NCI-H1105 treated with DMSO at 0.1 percent for 48 hours (cell line): Measurements from ENCODE around the gene METAP1D.
A peak's percentile ranks its signal among the peaks of the same experiment; 100 is the strongest.
"Not testable (repeated sequence)": the region's sequence is repeated elsewhere in the genome, so short reads cannot be mapped to it uniquely, and the experiment has no call there.

Source experiments
- DNase-seq: peaks from one replicate; lab custom pipeline; 2025; lab: John Stamatoyannopoulos, UW

Gene METAP1D

DNA sequence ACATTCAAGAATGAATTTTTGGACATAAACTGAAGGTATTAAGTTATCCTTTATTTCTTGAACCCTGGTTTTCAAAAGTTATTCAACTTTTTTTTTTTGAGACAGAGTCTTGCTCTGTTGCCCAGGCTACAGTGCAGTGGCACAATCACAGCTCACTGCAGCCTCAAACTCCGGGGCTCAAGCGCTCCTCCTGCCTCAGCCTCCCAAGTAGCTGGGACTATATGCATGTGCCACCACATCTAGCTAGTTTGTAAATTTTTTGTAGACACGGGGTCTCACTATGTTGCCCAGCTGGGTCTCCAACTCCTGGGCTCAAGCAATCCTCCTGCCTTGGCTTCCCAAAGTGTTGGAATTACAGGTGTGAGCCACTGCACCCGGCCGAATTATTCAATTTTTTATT is 2.7 kb upstream of the METAP1D start:
- not testable (repeated sequence) for DNase-seq

DNA sequence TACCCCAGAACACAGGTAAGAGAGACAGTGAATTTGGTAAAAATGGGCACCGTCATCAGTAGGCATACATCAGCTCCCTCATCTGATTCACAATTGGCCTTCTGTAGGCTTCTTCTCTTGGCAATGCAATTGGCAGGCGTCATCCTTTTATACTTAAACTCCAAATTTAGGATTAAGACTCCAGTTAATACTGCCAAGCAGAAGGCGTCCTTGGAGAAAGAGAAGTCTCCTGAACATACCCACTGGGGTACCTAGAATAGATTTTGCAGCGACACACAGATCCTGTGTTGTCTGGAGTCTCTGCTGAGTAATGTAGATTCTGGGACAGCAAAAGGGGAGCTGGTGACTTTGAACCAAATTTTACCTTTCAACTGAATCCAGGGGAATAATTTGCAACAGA is 592 bp upstream of the METAP1D start:
- DNase-seq: no peak

DNA sequence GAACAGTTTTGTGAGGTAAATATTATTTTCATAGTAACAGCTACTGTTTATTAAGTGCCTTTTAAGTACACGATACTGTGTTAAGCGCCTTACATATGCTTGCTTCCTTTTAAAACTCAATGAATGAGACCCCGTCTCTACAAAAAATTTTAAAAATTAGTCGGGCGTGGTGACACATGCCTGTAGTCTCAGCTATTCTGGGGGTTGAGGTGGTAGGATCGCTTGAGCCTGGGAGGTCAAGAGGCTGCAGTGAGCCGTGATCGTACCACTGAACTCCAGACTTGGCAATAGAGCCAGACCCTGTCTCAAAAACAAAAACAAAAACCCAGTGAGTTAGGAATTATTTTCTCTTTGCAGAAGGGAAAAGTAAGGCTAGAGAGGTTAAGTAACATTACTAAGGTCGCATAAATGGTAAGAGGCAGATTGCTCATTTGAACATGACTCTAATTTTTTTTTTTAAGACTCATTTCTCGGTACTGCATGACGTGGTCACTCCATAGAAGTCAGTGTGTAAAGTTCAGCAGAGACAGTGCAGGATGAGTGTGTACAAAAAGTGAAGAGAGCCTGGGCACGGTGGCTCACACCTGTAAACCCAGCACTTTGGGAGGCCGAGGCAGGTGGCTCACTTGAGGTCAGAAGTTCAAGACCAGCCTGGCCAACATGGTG is 1.1 kb downstream of the METAP1D start:
- no peak for DNase-seq

DNA sequence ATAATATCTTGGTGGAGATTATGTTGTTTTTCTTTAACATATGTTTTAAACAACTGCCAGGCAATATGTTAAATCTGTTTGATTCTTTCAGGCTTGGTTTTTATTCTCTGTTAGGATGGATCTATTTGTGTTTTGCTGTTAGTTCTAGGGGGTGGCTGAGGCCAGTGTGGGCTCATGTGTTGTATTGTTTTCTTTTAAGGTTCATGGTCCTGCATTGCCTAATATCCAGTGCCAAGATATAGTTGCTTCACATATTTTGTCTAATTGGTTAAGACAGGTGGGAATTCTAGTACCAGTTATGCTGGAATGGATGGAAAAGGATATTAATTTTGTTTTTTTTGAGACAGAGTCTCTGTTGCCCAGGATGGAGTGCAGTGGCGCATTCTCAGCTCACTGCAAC is 7.6 kb downstream of the METAP1D start:
- DNase-seq: no peak

DNA sequence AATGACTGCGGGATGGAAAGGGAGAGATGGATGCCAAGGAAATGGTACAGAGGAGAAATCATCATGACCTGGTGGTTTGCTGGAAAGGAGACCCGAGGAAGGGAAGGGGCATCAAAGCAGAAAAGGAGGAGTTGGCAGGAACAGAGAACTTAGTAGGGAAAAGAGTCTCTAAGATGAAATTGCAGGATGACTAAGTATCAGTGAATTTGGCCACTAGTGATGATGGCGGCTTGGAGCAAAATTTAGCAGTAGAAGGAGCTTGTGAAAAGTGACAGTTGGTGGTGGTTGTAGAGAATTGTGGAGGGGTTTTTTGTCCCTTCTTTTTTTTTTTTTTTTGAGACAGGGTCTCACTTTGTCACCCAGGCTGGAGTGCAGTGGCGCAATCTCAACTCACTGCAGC is 10.1 kb downstream of the METAP1D start:
- DNase-seq: no peak

DNA sequence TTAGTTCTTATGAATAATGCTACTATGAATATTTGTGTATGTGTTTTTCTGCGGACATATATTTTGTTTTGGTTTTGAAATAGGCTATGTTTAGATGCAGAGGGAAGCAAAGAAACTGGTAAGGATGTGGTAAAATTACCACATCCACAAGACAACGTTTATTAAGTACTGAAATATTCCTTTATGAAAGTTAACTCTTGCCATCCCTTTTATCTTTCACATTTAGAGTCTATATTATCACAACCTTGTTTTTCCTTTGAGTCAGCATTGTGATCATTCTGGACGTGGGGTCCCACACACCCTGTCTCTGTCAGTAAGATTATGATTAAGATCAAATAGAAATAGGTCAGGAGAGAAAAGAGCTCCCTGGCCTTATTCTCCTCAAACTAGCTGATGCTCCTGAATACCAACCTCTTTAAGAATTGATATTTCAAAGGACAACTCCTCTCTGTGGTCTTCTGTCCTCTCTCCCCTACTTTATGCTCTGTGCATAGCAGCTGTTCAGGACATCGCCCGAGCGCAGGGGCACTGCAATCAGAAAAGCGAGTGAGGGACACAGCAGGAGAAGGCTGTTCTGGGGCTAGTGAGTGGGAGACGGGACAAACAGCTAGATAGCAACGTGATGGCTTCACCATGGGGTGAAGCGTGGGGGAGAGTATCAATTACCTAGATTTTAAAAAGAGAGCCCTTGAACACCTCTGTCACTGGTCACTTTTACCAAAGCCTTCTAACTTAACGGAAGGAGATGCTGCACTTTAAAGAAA is 12.2 kb downstream of the METAP1D start:
- no peak for DNase-seq

DNA sequence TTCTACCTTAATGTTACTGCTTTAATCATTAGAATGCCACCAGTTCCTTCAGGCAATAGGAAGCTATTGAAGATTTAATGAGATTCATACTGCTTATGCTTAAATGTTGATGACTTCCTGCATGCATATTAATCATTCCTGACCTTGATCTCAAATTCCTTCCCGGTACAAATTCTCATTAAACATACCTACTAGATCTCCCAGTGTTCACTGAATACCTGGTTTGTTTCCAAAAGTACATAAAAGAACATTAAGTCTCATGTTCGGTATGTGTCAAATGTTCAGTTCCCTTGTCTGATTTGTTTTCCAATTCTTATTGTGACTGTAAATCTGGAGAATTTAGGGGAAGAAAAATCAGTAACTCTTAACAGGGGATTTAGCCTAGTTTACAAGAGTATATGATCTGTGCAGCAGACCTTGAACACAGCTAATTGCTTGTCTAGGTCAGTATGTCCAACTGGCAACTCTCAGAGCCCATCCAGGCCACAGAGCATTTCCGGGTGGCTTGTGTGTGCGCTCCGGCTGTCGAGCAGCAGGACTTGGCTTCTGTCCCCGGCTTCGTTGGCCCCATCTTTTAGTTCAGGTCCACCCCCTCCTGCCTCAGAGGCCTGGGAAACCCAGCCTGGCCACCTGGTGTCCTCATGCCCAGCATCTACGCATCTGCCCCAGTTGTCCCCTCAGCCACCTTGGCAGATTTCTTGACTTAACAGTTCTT is 13.1 kb downstream of the METAP1D start:
- no peak for DNase-seq

DNA sequence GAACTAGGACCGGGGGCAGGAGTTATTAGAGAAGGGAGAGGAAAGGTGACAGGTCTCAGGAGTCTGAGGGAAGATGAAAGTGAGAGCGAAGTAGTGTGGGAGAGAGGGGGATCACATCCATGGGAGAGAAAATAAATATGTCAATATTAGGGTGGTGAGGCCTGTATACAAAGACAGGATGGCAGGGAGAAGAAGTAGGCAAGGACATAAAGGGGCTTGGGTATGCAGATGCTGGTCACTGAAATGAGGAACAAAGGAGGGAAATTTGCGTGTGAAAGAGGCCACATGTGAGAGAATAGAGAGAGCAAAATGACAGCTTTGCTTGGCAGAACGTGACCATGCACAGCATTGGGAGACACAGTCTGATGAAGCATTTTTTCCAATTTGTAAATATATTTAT is 13.6 kb downstream of the METAP1D start:
- DNase-seq: no peak

DNA sequence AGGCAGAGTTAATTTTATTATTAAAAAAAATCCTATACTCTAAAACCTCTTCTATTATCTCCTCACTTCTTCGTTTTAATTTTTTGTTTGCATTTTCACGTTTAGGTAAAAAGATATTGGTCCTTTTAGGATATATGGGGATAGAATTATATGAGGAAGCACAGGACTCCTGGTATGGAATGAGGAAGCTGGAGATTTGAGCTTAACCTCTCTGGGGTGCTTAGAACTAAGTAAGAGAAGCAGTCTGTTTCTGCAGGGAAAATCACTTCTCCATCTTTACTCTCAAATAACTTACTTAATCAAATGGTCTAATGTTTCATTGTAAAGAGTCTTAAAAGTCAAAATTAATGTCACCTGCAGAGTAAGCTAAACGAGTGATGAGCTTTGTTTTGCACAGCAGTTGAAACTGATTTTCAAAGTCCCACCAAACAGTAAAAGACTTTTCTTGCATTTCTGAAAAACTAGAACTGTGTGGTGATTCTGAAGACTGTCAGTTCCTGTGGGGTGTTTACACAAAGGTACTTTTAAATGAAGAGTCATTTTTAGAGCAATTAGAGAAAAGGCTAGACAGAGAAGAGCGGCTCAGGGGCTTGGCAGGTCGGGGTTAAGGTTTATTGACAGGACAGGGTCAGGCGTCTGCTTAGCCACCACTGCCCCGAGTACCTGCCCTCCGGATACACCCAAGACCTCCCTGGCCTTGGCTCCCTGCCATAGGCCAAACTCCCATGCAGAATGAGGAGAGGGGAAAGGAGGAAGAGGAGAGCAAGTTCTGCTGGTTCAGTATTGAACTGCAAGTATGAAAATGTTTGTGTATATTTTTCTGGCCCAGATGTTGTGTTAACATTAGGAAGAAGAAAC is 21.6 kb downstream of the METAP1D start:
- DNase-seq: peak; percentile 5

DNA sequence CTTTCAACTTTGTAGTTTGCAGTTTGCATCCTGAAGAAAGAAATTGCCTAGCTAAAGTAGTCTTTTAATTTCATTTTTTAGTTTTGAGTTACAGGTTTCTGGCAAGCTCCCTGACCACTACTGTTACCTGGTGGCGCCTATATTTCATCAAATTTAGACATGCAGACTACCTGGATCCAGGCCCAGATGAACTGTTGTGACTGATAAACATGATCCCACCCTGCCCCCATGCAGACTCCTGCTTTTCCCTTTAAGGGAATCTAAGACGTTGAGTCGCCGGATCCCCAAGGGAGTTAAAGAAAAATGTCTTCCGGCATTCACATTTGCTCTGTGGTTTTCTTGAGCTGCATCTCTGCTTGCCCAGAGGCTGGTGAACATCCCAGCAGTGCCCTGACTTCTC is 22.2 kb downstream of the METAP1D start:
- no peak for DNase-seq

DNA sequence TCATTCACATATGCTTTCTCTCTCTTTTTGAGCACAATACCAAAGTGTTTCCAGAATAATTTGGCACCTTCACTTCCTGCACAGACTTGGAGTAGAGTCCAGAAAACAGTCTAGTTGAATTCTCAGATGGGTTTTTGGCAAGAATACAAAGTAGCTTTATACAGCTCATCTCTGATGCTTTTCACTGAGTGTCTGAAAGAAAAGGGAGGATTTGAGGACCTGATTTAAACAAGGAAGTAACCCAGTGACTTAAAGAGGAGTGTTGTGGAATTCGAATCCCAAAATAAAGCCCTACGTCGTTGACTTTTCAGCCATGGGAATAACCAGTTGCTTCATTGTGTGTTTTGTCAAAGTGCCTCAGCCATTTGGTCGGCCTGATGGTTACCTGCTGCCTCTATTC is 31.8 kb downstream of the METAP1D start:
- no peak for DNase-seq

DNA sequence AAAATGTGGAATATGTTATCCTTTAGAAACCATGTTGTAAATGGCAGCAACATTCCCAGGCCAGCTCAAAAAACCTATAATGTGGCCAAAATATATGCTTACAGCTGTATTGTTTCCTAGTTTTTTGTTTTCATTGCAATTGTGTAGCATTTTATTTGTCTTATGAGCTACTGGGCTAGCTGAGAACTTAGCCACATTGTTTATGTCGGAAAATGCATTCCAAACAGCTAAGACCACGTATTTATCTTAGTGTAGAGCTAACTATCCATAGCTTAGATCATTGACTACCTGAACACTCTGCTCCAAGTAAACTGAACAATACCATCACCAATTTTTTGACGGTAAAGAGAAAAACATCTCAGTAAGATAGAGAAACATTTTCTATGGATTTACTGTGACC is 38.4 kb downstream of the METAP1D start:
- no peak for DNase-seq

DNA sequence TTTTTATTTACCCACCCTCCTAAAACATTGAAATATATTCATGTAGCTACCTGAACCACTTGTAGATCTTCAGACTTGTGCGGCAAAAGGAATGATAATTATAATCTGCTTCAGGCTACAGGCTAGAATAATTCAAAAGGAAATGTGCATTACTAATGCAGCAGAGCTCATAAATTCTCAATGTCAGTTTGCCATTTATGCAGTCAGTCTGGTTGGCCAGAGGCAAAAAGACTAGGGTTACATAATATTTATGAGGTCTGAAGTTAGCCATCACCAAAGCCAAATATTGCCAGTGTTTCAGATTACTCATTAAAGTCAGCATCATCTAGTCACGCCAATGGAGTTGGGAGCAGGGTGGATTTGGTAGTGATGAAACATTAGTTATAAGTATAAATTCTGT is 38.9 kb downstream of the METAP1D start:
- DNase-seq: peak; percentile 25

DNA sequence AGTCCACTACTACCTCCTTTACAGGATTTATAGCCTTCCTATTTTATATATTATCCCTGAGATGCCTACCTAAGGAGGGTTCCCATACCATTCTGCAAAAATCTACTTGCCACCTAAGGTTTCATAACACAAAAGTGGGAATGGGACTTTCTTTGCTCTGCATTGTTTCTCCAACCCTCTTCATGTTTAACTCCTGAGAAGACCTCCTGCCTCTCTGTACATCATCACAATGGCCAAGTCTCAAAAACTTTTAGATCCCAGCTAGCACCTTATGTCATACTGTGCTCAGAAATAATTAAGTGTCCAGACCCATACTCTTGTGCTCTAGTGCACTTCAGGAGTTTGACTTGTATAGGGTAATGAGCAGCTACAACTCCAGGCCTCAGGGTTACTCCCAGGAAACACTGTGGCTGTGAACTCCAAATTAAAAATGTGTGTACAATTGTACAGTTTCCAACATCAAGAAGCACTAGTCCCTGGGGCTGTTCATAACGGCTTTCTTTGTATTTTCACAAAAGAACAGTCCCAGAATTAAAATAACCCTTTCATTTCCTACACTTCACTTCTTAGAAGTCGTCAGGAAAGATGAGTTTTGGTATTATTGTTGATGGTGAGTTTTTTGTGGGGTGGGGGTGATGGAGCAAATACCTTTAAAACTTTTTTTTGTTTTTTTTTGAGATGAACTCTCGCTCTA is 39.4 kb downstream of the METAP1D start:
- no peak for DNase-seq

DNA sequence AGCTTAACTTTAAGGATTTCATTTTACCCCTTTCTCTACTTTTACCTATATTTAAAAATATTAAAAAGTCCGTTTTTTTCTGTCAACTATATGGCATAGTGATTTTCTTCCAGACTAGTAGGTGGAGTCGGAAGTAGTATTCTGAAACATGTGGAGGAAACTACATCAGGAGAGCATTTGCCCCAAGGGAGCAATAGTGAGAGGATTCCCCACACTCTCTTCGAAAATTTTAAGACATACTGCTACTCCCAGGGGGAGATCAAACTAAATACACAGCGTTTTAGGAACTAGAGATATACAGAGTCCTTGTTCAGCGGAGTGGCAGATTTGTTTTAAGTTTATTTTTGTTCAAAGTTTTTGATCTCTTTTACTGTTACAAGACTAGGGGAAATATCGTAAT is 40.6 kb downstream of the METAP1D start:
- DNase-seq: no peak

DNA sequence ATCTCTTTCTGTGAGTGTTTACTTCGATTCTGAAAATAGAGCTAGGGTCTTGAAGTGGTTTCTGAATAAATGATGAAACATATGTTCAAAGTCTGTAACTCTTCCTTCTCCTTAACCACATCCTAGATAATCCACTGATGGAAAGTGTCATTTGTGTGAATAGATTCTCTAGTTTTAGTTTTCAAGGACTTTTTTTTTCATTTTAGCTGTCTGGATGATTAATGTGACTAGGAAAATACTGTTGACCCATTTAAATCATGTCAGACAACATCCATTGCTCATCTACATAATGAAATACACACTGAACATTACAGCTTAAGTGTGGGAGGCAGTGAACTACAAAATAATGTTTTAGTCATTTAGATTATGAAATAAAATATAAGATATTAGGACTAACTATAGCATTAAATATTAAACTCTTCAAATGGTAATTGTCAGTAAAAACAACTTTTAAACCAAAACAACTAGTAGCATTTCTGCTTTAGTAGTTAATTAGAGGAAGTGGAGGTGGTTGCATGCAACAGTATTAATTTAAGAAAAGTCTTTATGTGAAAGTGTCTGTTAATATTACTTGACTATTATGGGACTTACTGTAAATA is 46.4 kb downstream of the METAP1D start:
- no peak for DNase-seq

DNA sequence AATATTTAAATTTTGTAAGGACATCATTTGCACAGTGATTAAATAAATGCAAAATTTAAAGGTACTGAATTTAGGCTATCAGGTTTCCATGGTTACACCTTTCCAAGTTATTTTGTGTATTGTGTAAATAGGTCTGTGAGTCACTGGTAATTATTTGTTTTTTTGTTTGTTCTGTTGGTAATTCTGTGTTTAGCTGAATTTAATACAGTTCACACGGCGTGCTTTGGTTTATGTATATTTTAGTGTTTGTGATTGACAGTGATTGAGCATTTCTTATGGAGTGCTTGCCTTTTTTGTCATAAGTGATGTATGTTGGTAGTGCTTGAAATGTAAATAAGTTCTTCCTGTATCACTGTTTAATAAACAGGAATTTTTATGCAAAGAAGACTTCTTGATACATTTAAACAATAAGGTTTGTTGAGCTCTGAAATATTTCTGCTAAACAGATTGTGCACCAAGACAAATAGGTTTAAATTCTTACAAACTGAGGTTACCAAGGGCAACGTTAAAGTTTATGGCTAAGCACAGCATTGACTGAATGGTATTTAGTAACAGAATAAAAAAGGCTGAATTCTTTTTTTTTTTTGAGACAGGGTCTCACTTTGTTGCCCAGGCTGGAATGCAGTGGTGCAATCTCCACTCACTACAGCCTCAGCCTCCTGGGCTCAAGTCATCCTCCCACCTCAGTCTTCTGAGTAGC is 47.3 kb downstream of the METAP1D start:
- no peak for DNase-seq

DNA sequence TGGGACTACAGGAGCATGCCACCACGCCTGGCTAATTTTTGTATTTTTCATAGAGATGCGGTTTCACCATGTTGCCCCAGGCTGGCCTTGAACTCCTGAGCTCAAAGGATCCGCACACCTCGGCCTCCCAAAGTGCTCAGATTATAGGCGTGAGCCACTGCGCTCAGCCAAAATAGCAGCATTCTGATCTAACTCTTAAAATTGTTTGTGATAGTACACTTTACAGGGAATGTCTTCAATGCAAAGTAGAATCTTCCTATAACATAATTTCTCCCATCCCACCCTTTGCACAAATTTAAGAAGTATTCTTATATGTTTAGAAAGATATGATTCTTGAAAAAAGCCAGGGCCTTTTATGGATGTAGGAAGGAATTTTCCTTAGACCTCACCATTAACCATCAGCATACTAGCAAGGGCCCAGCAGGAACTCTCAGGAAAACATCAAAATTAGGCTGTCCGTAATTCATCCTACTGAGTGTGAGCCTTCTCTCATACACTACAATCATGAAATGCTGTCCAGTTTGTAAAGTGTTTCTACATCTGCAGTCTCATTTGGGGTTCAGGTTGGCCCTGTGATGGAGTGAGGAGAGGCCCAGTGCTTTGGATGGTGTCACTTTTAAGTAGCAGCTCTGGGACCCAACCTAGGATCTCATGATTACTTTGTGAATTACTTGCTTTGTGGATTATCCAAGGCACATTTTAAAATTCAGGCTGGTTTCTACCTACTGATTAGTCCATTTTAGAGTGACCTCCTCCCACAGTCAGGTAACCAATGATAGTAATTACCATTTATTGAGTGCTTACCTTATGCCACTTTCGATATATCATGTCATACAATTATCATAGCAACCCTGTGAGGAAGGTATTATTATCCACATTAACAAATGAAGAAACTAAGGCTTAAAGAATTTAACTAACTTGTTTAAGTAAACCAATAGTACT is 48.1 kb downstream of the METAP1D start:
- DNase-seq: no peak
